NCI-H2081 (cell line): ENCODE data around the gene SKA1.
"Not testable (repeated sequence)": the region's sequence is repeated elsewhere in the genome, so short reads cannot be mapped to it uniquely, and the experiment has no call there.

ENCODE experiments used
- DNase-seq, 2 experiments: peaks; one replicate each; lab custom pipeline; 2025; lab: John Stamatoyannopoulos, UW

The SKA1 gene

DNA sequence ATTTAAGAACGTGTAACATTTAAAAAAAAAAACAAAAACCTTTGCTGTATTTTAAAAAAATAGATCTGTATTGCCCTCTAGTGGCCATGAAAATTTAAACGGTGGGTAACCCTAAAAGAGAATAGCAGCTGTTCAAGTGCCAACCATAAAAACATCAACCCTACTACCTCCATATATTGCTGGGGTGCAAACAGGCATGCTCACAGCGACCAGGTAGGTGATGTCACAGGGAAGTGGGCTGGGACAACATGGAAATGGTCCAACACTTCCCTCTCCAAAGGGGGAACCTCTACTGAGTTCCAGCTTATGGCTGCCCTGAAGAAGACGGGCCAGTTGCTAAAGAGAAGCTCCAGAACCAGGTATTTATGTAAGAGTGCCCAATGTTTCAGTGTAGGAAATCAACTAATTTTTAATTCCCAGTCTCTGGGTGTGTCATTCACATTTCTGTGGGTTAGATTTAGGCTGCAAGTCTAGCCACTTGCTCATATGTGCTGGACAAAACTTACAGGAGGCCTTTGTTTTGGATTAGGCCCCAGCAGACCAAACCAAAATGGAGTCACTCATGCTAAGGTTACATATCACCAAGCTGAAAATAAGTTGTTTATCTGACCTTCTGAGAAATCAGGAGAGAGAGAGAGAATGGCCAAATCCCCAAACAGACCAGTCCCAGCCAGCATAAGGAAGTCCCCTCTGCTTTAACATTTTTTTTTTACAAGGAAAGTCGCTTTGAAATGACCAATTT, 54.5 kb downstream of the SKA1 start:
- DNase-seq = peak; percentile 13

DNA sequence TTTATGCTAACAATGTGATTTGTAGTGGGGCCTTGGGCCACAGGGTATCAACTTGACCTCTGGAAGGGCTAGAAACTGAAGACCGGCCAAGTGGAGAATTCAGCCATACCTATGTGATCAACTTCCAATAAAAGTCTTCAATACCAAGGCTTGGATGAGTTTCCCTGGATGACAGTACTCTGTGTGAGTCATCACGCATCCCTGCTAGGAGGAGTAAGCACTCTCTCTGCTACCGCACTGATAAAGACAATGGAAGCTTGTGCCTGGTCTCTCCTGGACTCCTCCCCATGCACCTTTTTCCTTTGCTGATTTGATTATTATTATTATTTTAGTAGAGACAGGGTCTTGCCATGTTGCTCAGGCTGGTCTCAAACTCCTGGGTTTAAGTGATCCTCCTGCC, 58.1 kb downstream of the SKA1 start:
- DNase-seq = no peak

DNA sequence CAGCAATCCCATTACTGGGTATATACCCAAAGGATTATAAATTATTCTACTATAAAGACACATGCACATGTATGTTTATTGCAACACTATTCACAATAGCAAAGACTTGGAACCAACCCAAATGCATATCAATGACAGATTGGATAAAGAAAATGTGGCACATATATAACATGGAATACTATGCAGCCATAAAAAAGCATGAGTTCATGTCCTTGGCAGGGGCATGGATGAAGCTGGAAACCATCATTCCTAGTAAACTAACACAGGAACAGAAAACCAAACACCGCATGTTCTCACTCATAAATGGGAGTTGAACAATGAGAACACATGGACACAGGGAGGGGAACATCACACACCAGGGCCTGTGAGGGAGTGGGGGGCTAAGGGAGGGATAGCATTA, 61.9 kb downstream of the SKA1 start:
- DNase-seq = not testable (repeated sequence)

DNA sequence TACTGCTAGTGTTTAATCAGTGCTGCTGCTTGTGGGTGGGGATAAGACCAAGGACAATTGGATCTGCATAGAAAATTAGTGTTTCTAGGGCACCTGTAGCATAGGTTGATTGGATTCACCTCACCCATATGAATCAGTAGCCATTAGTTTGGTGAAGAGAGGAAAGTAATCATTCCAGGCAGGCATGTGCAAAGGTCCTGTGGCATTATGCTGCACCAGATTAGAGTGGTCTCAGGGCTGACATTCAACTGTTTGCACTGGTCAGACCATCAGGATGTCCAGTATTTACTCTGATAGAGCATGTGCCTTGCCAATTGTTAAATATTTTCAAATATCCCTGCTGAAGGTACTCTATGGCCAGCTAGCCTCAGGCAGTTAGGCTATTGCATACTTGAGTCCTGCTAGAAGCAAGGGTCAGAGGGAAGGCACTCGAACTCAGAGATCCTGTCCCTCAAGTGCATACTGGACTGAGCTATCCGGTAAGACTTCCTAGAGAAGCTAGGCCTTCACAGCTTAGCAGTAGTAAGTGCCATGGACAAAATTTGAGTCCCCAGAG, 64.7 kb downstream of the SKA1 start:
- DNase-seq = no peak

DNA sequence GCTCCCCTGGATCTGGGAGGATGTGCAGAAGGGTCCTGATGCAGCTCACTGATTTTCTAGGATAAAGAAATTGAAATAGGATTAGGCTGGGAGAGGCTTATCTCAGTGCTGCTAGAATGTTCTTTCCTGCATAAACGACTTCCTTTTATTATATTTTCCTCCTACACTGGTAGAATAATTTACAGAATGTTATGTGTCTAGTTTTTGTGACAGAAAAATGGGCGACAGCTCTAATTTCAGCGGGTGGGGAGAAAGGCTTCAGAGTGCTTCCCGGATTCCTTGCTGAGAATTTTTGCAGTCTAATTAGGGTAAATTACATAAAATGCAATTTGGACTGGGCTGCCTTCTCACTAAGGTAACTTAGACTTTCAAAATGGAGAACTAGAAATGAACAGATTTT, 66.2 kb downstream of the SKA1 start:
- DNase-seq = no peak

DNA sequence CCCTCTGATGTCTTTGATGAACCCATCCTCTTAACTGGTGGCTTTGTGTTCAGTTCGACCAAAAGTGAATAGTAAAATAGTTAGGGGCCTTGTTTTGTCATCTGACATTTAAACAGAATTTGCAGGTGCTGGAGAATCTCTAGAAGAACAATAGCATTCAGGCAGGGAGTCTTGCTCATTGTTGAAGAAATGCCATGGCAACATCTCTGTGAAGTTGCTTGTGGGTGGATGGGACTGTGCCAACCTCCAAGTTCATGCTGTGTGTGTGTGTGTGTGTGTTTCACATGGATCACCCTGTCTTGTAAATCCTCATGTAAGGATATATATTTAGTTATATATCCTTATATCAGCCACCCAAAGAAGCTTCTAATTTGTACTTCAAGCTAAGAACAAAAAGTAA, 66.7 kb downstream of the SKA1 start:
- peak in 1 of 2 experiments; percentile 23 for DNase-seq
